Measurements from ENCODE around the gene SF3B2.

DNA sequence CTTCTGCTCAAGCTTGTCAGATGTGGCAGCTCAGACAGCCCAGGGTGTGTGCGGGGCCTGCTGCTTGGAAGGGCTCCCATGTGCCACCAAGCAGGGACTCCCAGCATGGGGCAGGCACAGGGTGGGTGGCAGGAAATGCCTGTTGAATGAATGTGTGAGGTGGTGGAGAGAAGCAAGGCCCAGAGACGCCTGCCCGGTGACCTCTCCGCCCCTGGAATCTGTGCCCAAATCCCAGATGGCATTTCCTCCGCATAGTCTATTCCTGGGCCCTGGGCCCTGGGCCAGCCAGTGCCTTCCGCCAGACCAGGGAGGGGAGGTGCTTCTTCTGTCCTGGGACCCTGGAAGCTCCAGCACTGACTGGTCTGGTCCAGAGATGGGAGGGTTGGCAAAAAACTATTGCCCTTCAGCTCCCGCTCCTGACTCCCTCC lies 36.7 kb upstream of the SF3B2 start:
- no peak for TF ChIP-seq RARB (CRISPR knock-in tag; IDR thresholded peaks at IDR 0.05)
- TF ChIP-seq, protein P1, sequence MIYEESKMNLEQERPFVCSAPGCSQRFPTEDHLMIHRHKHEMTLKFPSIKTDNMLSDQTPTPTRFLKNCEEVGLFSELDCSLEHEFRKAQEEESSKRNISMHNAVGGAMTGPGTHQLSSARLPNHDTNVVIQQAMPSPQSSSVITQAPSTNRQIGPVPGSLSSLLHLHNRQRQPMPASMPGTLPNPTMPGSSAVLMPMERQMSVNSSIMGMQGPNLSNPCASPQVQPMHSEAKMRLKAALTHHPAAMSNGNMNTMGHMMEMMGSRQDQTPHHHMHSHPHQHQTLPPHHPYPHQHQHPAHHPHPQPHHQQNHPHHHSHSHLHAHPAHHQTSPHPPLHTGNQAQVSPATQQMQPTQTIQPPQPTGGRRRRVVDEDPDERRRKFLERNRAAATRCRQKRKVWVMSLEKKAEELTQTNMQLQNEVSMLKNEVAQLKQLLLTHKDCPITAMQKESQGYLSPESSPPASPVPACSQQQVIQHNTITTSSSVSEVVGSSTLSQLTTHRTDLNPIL (CRISPR knock-in tag; IDR thresholded peaks at IDR 0.05; ENCODE audit: low read depth): no peak
- TF ChIP-seq, protein P2, sequence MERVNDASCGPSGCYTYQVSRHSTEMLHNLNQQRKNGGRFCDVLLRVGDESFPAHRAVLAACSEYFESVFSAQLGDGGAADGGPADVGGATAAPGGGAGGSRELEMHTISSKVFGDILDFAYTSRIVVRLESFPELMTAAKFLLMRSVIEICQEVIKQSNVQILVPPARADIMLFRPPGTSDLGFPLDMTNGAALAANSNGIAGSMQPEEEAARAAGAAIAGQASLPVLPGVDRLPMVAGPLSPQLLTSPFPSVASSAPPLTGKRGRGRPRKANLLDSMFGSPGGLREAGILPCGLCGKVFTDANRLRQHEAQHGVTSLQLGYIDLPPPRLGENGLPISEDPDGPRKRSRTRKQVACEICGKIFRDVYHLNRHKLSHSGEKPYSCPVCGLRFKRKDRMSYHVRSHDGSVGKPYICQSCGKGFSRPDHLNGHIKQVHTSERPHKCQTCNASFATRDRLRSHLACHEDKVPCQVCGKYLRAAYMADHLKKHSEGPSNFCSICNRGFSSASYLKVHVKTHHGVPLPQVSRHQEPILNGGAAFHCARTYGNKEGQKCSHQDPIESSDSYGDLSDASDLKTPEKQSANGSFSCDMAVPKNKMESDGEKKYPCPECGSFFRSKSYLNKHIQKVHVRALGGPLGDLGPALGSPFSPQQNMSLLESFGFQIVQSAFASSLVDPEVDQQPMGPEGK (CRISPR knock-in tag; IDR thresholded peaks at IDR 0.05; ENCODE audit: borderline replicate concordance): no peak
- TF ChIP-seq CSDC2 (CRISPR knock-in tag; IDR thresholded peaks at IDR 0.05): no peak
- TF ChIP-seq ZNF8 (CRISPR knock-in tag; IDR thresholded peaks at IDR 0.05): no peak
- no peak for TF ChIP-seq TCF4 (CRISPR knock-in tag; IDR thresholded peaks at IDR 0.05; ENCODE audit: borderline replicate concordance)
- TF ChIP-seq PPARA (CRISPR knock-in tag; IDR thresholded peaks at IDR 0.05; ENCODE audit: borderline replicate concordance): no peak
- TF ChIP-seq ZFP3 (CRISPR knock-in tag; IDR thresholded peaks at IDR 0.05): no peak
- no peak for TF ChIP-seq GLIS3 (CRISPR knock-in tag; IDR thresholded peaks at IDR 0.05)
- TF ChIP-seq BACH2 (CRISPR knock-in tag; IDR thresholded peaks at IDR 0.05; ENCODE audit: borderline replicate concordance): no peak
- TF ChIP-seq ARNTL (CRISPR knock-in tag; IDR thresholded peaks at IDR 0.05; ENCODE audit: borderline replicate concordance, low read depth): no peak
